SK-N-SH treated with all-trans-retinoic acid at 6 μM for 48 hours (cell line): ENCODE results near the gene EBF3.

ENCODE experiments used
- BACH2 ChIP-seq: fragments of 250-450 bp; sonication (Bioruptor Pico); IDR thresholded peaks from 2 replicates; pipeline ENCODE4 v1.9.0; 2021; ENCODE audit warnings: mild to moderate bottlenecking, borderline replicate concordance
- ESRRG ChIP-seq: fragments of 250-450 bp; sonication (Bioruptor Pico); IDR thresholded peaks from 2 replicates; pipeline ENCODE4 v1.6.1; 2021; ENCODE audit warnings: mild to moderate bottlenecking
- GLIS3 ChIP-seq: fragments of 250-450 bp; sonication (Bioruptor Pico); IDR thresholded peaks from 2 replicates; pipeline ENCODE4 v1.5.0; 2020; ENCODE audit warnings: mild to moderate bottlenecking, moderate library complexity
- POU6F1 ChIP-seq: fragments of 250-450 bp; sonication (Bioruptor Pico); IDR thresholded peaks from 2 replicates; pipeline ENCODE4 v1.8.0; 2021; ENCODE audit warnings: low read depth, mild to moderate bottlenecking, moderate library complexity, borderline replicate concordance
- RARB ChIP-seq: fragments of 250-450 bp; sonication (Bioruptor Pico); IDR thresholded peaks from 2 replicates; pipeline ENCODE4 v1.8.0; 2021; ENCODE audit warnings: mild to moderate bottlenecking, moderate library complexity
- SNAI2 ChIP-seq: fragments of 250-450 bp; sonication (Bioruptor Pico); IDR thresholded peaks from 2 replicates; pipeline ENCODE4 v1.5.0; 2020; ENCODE audit warnings: mild to moderate bottlenecking, moderate library complexity
- ZC3H10 ChIP-seq: fragments of 250-450 bp; sonication (Bioruptor Pico); IDR thresholded peaks from 2 replicates; pipeline ENCODE4 v1.5.1; 2021; ENCODE audit warnings: mild to moderate bottlenecking, moderate library complexity
- ZFP3 ChIP-seq: fragments of 250-450 bp; sonication (Bioruptor Pico); IDR thresholded peaks from 2 replicates; pipeline ENCODE4 v1.5.0; 2020; ENCODE audit warnings: mild to moderate bottlenecking, moderate library complexity
- ZNF8 ChIP-seq: fragments of 450-650 bp; formaldehyde crosslinking; IDR thresholded peaks from 2 replicates; pipeline ENCODE4 v1.5.0; 2020; ENCODE audit warnings: mild to moderate bottlenecking, moderate library complexity
- TF ChIP-seq, protein P1 (sequence below): fragments of 250-450 bp; sonication (Bioruptor Pico); IDR thresholded peaks from 2 replicates; pipeline ENCODE4 v1.5.1; 2021; ENCODE audit warnings: mild to moderate bottlenecking, moderate library complexity
- TF ChIP-seq, protein P2 (sequence below): fragments of 250-450 bp; sonication (Bioruptor Pico); IDR thresholded peaks from 2 replicates; pipeline ENCODE4 v1.8.0; 2020; ENCODE audit warnings: mild to moderate bottlenecking, moderate library complexity, borderline replicate concordance

DNA sequence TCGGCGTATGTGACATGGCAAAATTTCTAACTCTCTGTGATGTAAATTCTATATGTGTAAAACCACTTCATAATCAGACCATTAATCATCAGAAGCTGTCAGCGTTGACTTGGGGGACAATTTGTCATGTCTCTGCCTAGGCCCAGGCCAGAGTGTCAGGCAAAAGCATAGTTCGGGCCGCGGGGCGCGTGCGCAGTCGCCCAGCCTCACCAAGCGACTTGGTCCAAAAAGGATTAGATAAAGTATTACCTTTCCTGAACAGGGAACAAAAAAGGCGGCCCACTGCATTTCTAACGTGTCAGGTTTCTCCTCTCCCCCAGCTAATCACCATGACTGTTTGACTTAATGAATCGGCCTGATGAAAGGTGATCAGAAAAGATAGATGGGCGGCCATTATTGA is 114.2 kb downstream of the EBF3 start:
- TF ChIP-seq ZFP3 (CRISPR knock-in tag), result no peak
- TF ChIP-seq, protein P1, sequence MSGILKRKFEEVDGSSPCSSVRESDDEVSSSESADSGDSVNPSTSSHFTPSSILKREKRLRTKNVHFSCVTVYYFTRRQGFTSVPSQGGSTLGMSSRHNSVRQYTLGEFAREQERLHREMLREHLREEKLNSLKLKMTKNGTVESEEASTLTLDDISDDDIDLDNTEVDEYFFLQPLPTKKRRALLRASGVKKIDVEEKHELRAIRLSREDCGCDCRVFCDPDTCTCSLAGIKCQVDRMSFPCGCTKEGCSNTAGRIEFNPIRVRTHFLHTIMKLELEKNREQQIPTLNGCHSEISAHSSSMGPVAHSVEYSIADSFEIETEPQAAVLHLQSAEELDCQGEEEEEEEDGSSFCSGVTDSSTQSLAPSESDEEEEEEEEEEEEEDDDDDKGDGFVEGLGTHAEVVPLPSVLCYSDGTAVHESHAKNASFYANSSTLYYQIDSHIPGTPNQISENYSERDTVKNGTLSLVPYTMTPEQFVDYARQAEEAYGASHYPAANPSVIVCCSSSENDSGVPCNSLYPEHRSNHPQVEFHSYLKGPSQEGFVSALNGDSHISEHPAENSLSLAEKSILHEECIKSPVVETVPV (CRISPR knock-in tag), result no peak
- no peak for TF ChIP-seq GLIS3 (CRISPR knock-in tag)
- TF ChIP-seq RARB (CRISPR knock-in tag), result no peak
- TF ChIP-seq BACH2 (CRISPR knock-in tag), result no peak
- no peak for TF ChIP-seq ESRRG (CRISPR knock-in tag)
- TF ChIP-seq, protein P2, sequence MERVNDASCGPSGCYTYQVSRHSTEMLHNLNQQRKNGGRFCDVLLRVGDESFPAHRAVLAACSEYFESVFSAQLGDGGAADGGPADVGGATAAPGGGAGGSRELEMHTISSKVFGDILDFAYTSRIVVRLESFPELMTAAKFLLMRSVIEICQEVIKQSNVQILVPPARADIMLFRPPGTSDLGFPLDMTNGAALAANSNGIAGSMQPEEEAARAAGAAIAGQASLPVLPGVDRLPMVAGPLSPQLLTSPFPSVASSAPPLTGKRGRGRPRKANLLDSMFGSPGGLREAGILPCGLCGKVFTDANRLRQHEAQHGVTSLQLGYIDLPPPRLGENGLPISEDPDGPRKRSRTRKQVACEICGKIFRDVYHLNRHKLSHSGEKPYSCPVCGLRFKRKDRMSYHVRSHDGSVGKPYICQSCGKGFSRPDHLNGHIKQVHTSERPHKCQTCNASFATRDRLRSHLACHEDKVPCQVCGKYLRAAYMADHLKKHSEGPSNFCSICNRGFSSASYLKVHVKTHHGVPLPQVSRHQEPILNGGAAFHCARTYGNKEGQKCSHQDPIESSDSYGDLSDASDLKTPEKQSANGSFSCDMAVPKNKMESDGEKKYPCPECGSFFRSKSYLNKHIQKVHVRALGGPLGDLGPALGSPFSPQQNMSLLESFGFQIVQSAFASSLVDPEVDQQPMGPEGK, result no peak
- TF ChIP-seq SNAI2 (CRISPR knock-in tag), result no peak
- no peak for TF ChIP-seq POU6F1 (CRISPR knock-in tag)
- TF ChIP-seq ZNF8 (CRISPR knock-in tag), result no peak
- no peak for TF ChIP-seq ZC3H10 (CRISPR knock-in tag)
